GM12872 (cell line): ENCODE measurements around the gene ZBTB47.

Experiments used
- TF ChIP-seq, protein P1 (sequence below): IDR thresholded peaks from 3 replicates; pipeline ENCODE4 v1.5.1; 2011; ENCODE audit warnings: low read depth, mild to moderate bottlenecking, low read length, moderate library complexity; ENCODE audit not compliant: insufficient read depth

ZBTB47 gene

DNA sequence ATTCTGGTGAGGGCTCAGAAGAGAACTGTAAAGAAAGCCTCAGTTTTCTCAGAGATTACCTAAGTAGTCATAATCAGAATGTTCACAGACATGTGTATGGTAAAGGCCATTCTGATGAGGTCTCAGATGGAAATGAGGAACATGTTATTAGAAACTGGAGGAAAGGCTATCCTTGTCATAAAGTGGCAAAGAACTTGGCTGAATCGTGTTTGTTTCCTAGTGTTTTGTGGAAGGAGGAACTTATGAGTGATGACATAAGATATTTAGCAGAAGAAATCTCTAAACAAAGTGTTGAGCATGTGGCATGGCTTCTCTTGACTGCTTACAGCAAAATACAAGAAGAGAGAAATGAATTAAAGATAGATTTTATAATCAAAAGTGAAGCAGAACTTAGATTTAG lies 19.0 kb downstream of the ZBTB47 start:
- TF ChIP-seq, protein P1, sequence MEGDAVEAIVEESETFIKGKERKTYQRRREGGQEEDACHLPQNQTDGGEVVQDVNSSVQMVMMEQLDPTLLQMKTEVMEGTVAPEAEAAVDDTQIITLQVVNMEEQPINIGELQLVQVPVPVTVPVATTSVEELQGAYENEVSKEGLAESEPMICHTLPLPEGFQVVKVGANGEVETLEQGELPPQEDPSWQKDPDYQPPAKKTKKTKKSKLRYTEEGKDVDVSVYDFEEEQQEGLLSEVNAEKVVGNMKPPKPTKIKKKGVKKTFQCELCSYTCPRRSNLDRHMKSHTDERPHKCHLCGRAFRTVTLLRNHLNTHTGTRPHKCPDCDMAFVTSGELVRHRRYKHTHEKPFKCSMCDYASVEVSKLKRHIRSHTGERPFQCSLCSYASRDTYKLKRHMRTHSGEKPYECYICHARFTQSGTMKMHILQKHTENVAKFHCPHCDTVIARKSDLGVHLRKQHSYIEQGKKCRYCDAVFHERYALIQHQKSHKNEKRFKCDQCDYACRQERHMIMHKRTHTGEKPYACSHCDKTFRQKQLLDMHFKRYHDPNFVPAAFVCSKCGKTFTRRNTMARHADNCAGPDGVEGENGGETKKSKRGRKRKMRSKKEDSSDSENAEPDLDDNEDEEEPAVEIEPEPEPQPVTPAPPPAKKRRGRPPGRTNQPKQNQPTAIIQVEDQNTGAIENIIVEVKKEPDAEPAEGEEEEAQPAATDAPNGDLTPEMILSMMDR: no peak

DNA sequence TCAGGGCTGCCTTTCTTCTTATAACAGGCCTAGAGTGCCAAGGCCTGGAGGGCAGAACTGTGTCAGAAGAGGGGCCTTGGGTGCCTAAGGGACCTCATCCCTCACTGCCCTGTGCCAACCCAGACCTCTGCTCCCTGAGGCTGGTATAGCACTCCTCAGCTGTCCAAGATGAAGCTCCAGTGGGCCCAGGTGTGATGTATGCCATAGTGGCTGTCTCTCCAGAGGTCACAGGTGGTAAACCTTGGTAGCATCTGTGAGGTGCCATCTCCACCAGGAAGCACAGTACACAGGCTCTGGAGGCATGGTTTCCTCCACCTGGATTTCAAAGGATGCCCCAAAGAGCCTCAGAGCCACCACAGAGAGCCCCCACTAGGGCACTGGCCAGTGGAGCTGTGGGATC lies 19.6 kb downstream of the ZBTB47 start:
- TF ChIP-seq, protein P1: no peak

DNA sequence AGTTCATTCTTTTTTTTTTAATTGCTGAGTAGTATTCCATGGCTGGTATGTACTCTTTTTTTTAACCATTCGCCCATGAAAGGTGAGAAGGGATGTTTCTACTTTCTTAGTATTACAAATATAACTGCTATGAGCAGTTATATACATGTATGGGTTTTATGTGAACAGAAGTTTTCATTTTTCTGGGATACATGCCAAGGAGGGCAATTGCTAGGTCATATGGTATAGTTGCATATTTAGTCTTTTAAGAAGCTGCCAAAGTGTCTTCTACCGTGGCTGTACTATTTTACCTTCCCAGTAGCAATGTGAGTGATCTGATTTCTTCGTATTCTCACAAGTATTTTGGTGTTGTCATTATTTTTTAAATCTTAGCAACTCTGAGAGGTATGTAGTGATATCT lies 20.6 kb downstream of the ZBTB47 start:
- TF ChIP-seq, protein P1: no peak

DNA sequence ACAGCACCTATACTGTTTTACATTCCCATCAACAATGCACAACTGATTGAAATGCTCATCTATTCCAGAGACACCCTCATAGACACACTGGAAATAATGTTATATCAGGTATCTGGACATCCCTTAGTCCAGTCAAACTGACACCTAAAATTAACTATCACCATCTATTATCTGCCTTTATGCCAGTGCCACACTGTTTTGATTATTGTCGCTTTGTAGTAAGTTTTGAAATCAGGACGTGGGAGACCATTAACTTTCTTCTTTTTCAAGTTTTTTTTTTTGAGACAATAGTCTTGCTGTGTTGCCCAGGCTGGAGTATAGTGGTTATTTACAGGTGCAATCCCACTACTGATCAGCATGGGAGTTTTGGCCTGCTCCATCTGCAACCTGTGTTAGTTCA lies 22.4 kb downstream of the ZBTB47 start:
- TF ChIP-seq, protein P1: no peak

DNA sequence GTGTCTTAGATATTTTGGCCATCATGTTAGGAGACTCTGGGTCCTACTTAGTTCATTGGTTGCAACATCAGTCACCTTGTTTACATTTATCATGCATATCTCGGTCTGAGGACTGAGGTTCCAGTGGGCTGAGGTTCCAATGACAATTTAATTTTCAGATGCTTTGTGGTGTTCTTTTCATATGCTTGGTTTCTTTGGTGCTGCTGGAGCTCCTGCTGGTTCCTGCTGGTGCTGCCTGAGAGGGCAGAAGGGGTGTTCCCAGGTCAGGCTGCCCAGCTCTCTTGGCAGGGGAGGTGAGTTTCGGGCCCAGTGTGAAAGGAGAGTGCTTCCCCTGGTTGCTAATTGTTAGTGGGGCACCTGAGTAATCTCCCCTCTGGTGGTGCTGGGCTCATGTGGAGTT lies 24.9 kb downstream of the ZBTB47 start:
- TF ChIP-seq, protein P1: no peak

DNA sequence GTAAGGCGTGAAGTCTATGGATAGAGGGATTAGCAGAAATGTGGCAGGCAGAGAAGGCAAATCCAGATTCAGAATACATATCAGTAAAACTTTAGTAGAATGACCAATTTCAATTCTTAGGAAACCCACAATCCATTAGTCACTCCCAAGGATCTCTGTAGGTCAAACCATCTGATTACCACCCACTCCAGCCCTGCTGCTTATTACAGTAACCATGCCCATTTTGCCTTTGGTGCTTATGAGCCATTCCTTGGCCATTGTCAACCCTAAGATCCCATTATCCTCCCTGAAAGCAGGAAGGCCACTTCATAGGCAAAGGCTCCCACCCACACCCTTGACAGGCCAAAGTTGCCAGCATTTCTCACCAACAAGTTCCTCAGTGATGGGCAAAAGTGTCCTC lies 26.8 kb downstream of the ZBTB47 start:
- TF ChIP-seq, protein P1: no peak

DNA sequence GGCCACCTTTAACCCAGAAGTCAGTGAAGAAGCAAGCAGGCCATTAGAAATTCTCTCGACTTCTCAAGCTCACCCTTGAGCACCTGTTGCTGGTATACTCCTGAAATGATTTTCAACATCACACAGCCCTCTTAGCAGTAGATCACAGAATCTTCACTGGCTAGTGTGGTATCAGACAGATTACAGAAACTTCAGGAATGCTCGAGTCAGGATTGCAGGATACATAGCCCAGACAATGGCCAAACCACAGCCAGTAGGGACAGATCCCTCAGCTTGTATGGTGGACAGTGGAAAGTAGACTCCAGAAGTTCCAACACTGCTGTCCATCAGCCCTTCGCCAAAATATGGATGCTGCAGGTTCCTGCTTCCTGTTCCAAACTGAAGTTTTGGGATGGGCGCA lies 27.3 kb downstream of the ZBTB47 start:
- TF ChIP-seq, protein P1: no peak
